ENCODE results near the gene PANK4. TPM values are rescaled to one million over a fixed set of nuclear protein-coding genes. Genes with fewer than 3 reads are reported as not detected.
A peak's percentile ranks its signal among the peaks of the same experiment; 100 is the strongest.

PANK4 gene
- total and polyA plus RNA-seq, 9 of the 15 experiments (the other 6 are each of a cell fraction or from before 2014, with no cell fraction given), result 0.93 to 55.6 (median 31.5) TPM

GRCh38 chr1:2548068-2548589 lies 21.7 kb upstream of the PANK4 start (continued):
- TF ChIP-seq TSHZ1 (CRISPR knock-in tag; IDR thresholded peaks at IDR 0.05) (no peak), SLC30A9 (CRISPR knock-in tag; IDR thresholded peaks at IDR 0.05) (no peak), ZKSCAN8 (CRISPR knock-in tag; IDR thresholded peaks at IDR 0.05) (no peak), COPS2 (conservative IDR thresholded peaks at IDR 0.05) (no peak), ZNF175 (CRISPR knock-in tag; IDR thresholded peaks at IDR 0.05; ENCODE audit: low read depth) (no peak), EP400 (IDR thresholded peaks at IDR 0.05) (no peak), MTF1 (CRISPR knock-in tag; IDR thresholded peaks at IDR 0.05; ENCODE audit: borderline replicate concordance) (no peak), MTA1 (IDR thresholded peaks at IDR 0.05; ENCODE audit: borderline replicate concordance) (no peak), ELF4 (CRISPR knock-in tag; IDR thresholded peaks at IDR 0.05) (0 out of 2 replicates have a peak, but pooled peaks have one; percentile 21), ATF7 (IDR thresholded peaks at IDR 0.05) (no peak; the same call in 1 of the 2 replicates), DACH1 (IDR thresholded peaks at IDR 0.05; ENCODE audit: partially characterized antibody) (no peak), DNMT1 (IDR thresholded peaks at IDR 0.05) (no peak), POLR3A (IDR thresholded peaks at IDR 0.05; ENCODE audit: borderline replicate concordance, extremely low read depth, insufficient read depth, insufficient read length) (no peak), IFI16 (CRISPR knock-in tag; IDR thresholded peaks at IDR 0.05) (no peak), CREB1 (IDR thresholded peaks at IDR 0.05) (no peak), CREB1 (CRISPR knock-in tag; IDR thresholded peaks at IDR 0.05) (peak; percentile 53; the same call in 1 of the 2 replicates), CTCF (IDR thresholded peaks at IDR 0.05 in 2 of 3, conservative IDR thresholded peaks at IDR 0.05 in 1 of 3; ENCODE audit: insufficient read depth in 2 of 3, low read depth in 1 of 3, low read length in 3 of 3) (peak; percentile 94 to 97 (median 96)), HEY1 (CRISPR knock-in tag; IDR thresholded peaks at IDR 0.05; ENCODE audit: borderline replicate concordance) (no peak), NCOA2 (IDR thresholded peaks at IDR 0.05; ENCODE audit: partially characterized antibody in 2 of 2) (no peak), ZNF165 (CRISPR knock-in tag; IDR thresholded peaks at IDR 0.05; ENCODE audit: borderline replicate concordance) (0 out of 2 replicates have a peak, but pooled peaks have one; percentile 26), ZKSCAN1 (IDR thresholded peaks at IDR 0.05; ENCODE audit: low read depth, low read length) (0 out of 2 replicates have a peak, but pooled peaks have one; percentile 21), HNRNPLL (IDR thresholded peaks at IDR 0.05; ENCODE audit: low read depth, low read length, poor library complexity, severe bottlenecking) (no peak), HMGXB4 (CRISPR knock-in tag; IDR thresholded peaks at IDR 0.05) (no peak)
